Spleen (tissue), 11 donors: Measurements from ENCODE around the gene ADH7. TPM values are rescaled to one million over a fixed set of nuclear protein-coding genes. Genes with fewer than 3 reads are reported as not detected.
A peak's percentile ranks its signal among the peaks of the same experiment; 100 is the strongest.

ENCODE experiments used
- DNase-seq: peaks from one replicate; pipeline ENCODE4 v3.0.0-alpha.2; 2020
- H3K27ac ChIP-seq, 8 donors: fragments of 200-600 bp; sonication (generic) in 7 of 8; 1 replicate in 4 of 8; 2 replicates in 4 of 8; pipeline versions ENCODE4 v1.5.0 to v1.8.0; 2016 to 2021; ENCODE audit warnings: inconsistent platforms in 4 of 8, mild to moderate bottlenecking in 4 of 8, moderate library complexity in 1 of 8
- H3K27me3 ChIP-seq, 7 donors: fragments of 200-600 bp; sonication (generic) in 6 of 7; replicated peaks in 1 of 7; 1 replicate in 4 of 7; 2 replicates in 3 of 7; pipeline versions ENCODE4 v1.5.0 to v1.8.0; 2016 to 2021; ENCODE audit warnings: inconsistent platforms in 3 of 7, mild to moderate bottlenecking in 1 of 7
- H3K36me3 ChIP-seq, 6 donors: fragments of 200-600 bp; sonication (generic) in 5 of 6; 1 replicate in 4 of 6; 2 replicates in 2 of 6; pipeline versions ENCODE4 v1.5.0 to v1.8.0; 2016 to 2021; ENCODE audit warnings: inconsistent platforms in 2 of 6
- H3K4me1 ChIP-seq, 6 donors: fragments of 200-600 bp; sonication (generic) in 5 of 6; 1 replicate in 3 of 6; 2 replicates in 3 of 6; pipeline versions ENCODE4 v1.5.0 to v1.8.0; 2016 to 2021; ENCODE audit warnings: inconsistent platforms in 3 of 6
- H3K4me3 ChIP-seq, 8 donors: fragments of 200-600 bp; sonication (generic) in 7 of 8; 1 replicate in 4 of 8; 2 replicates in 4 of 8; pipeline versions ENCODE4 v1.5.0 to v1.8.0; 2016 to 2021; ENCODE audit warnings: inconsistent platforms in 4 of 8, mild to moderate bottlenecking in 4 of 8, moderate library complexity in 2 of 8
- H3K9me3 ChIP-seq, 8 donors: fragments of 200-600 bp; sonication (generic) in 7 of 8; 1 replicate in 4 of 8; 2 replicates in 4 of 8; pipeline versions ENCODE4 v1.5.0 to v1.8.0; 2016 to 2021; ENCODE audit warnings: inconsistent platforms in 4 of 8
- CTCF ChIP-seq, 11 experiments: fragments of 200-600 bp in 7 of 11; fragments of 450-650 bp in 4 of 11; sonication (generic) in 4 of 11; IDR thresholded peaks in 8 of 11; conservative IDR thresholded peaks in 3 of 11; 1 replicate in 7 of 11; 2 replicates in 4 of 11; pipeline versions ENCODE4 v1.4.0 to v1.8.0; 2016 to 2021; ENCODE audit warnings: antibody characterized with exemption in 11 of 11, inconsistent platforms in 4 of 11, mild to moderate bottlenecking in 1 of 11
- POLR2A ChIP-seq, 3 donors: fragments of 450-650 bp; IDR thresholded peaks; one replicate each; pipeline ENCODE4 v1.5.1; 2017; ENCODE audit warnings: antibody characterized with exemption in 3 of 3, mild to moderate bottlenecking in 1 of 3
- POLR2AphosphoS5 ChIP-seq, 3 donors: sonication (generic); formaldehyde crosslinking; IDR thresholded peaks; one replicate each; pipeline ENCODE4 v1.5.1; 2017; ENCODE audit warnings: antibody characterized with exemption in 3 of 3
- WGBS, 5 donors: extraction: QIAGEN DNeasy Blood & Tissue Kit in 3 of 5; methylation state at CpG; one replicate each; pipeline versions ENCODE4 v1.1.5 to v1.1.7; 2013 to 2018; 5-methylcytosine and 5-hydroxymethylcytosine counted together
- intact Hi-C: fragments of 100-400 bp; cut with DNase I; formaldehyde crosslinking; loops from one replicate; pipeline ENCODE4 v1.15.0; 2023; ENCODE audit warnings: low total_unique reads
- polyA plus RNA-seq, 3 donors: library from polyadenylated mRNA; stranded (reverse); fragments of 200-250 nt; gene quantifications; one replicate each; pipeline ENCODE4 v1.2.1, GENCODE V29; 2013
- total RNA-seq, 7 donors: library from RNA; depleted of rRNA in 3 of 7; stranded (reverse); fragments of >200 nt in 3 of 7; fragmentation: NEBNext Ultra II Directional in 4 of 7; extraction: Animal tissue kit (Norgen Biotek cat#: 25700) in 4 of 7; gene quantifications; one replicate each; pipeline versions ENCODE4 v1.1.0 to v1.2.1, GENCODE V29; 2016 to 2021
- donor health status: healthy with polysubstance abuse.
- donor health status: DM: no; HTN: no; CAD: no; lungs with moderate emphysema.
- donor health status: DM: no; HTN: no; CAD: no.
- donor health status: Bipolar disorder and iron deficiency.
- donor health status: healthy.
- donor health status: DM: no; HTN: no; CAD: no.
- donor health status: DM: yes; HTN: yes; CAD: no.

ADH7 gene
- total and polyA plus RNA-seq, 10 donors = 0.02 to 0.06 TPM; not detected in 8

- Histone ChIP-seq H3K9me3 (peaks cover 0 to 11% (median 8%) of the 10 kb centered on the region in 8 donors), H3K27me3 (no peaks in the 10 kb centered on the region), H3K27ac (peak overlapping the region in 7 of 8 donors; percentile 25 to 66 (median 40)), H3K4me1 (no peaks in the 10 kb centered on the region), H3K36me3 (no peaks in the 10 kb centered on the region), H3K4me3 (no peak overlapping the region)
- no peak for DNase-seq
- TF ChIP-seq CTCF (IDR thresholded peaks at IDR 0.05 in 8 of 11, conservative IDR thresholded peaks at IDR 0.05 in 3 of 11) (no peak), POLR2A (IDR thresholded peaks at IDR 0.05) (no peak), POLR2AphosphoS5 (IDR thresholded peaks at IDR 0.05) (no peak)
- intact Hi-C loops = no loop called here
These were observed 45.5 kb downstream of the ADH7 start for GRCh38 chr4:99389606-99390005.

- no peaks in the 10 kb centered on the region for H3K4me1 ChIP-seq
- intact Hi-C loops = no loop called here
- 23 to 36% (median 31%) methylated on average over 5 of the region's 5 CpGs for whole genome bisulfite sequencing, 5 donors
- no peak for DNase-seq
- no peak overlapping the region for H3K4me3 ChIP-seq
- no peak for TF ChIP-seq CTCF (IDR thresholded peaks at IDR 0.05 in 8 of 11, conservative IDR thresholded peaks at IDR 0.05 in 3 of 11)
- peak in 1 of 3 donors; percentile 29 for TF ChIP-seq POLR2AphosphoS5 (IDR thresholded peaks at IDR 0.05)
- H3K27me3 ChIP-seq = no peaks in the 10 kb centered on the region
- peak overlapping the region in 7 of 8 donors; percentile 2 to 63 (median 36) for H3K27ac ChIP-seq
- peaks cover 0 to 8% (median 0%) of the 10 kb centered on the region in 8 donors for H3K9me3 ChIP-seq
- H3K36me3 ChIP-seq = no peaks in the 10 kb centered on the region
These were observed 51.2 kb downstream of the ADH7 start for GRCh38 chr4:99383833-99384392.

- H3K9me3 ChIP-seq = peaks cover 0 to 8% (median 0%) of the 10 kb centered on the region in 8 donors
- no peak overlapping the region for H3K4me3 ChIP-seq
- H3K36me3 ChIP-seq = no peaks in the 10 kb centered on the region
- intact Hi-C loops = no loop called here
- DNase-seq = no peak
- 74 to 85% (median 85%) methylated on average over 3 of the region's 3 CpGs for whole genome bisulfite sequencing, 5 donors
- H3K4me1 ChIP-seq = no peaks in the 10 kb centered on the region
- TF ChIP-seq POLR2A (IDR thresholded peaks at IDR 0.05) (no peak), POLR2AphosphoS5 (IDR thresholded peaks at IDR 0.05) (no peak), CTCF (IDR thresholded peaks at IDR 0.05 in 8 of 11, conservative IDR thresholded peaks at IDR 0.05 in 3 of 11) (no peak)
- no peaks in the 10 kb centered on the region for H3K27me3 ChIP-seq
- peak overlapping the region in 7 of 8 donors; percentile 30 to 63 (median 46) for H3K27ac ChIP-seq
These were observed 51.7 kb downstream of the ADH7 start for GRCh38 chr4:99383399-99383798.

GRCh38 chr4:99382745-99383360 lies 52.3 kb downstream of the ADH7 start:
- H3K4me1 ChIP-seq = no peaks in the 10 kb centered on the region
- H3K9me3 ChIP-seq = peaks cover 0 to 11% (median 0%) of the 10 kb centered on the region in 8 donors
- DNase-seq = no peak
- TF ChIP-seq POLR2AphosphoS5 (IDR thresholded peaks at IDR 0.05) = no peak
- TF ChIP-seq POLR2A (IDR thresholded peaks at IDR 0.05) = no peak
- no peak for TF ChIP-seq CTCF (IDR thresholded peaks at IDR 0.05 in 8 of 11, conservative IDR thresholded peaks at IDR 0.05 in 3 of 11)
- peak overlapping the region in 7 of 8 donors; percentile 30 to 63 (median 46) for H3K27ac ChIP-seq
- H3K36me3 ChIP-seq = no peaks in the 10 kb centered on the region
- intact Hi-C loops = no loop called here
- H3K27me3 ChIP-seq = no peaks in the 10 kb centered on the region
- no peak overlapping the region for H3K4me3 ChIP-seq
- WGBS, 5 donors = 32 to 88% (median 63%) methylated on average over 1 of the region's 1 CpG
